Bronchial epithelial cell (primary cell): ENCODE results near the gene INTS1. TPM values are rescaled to one million over a fixed set of nuclear protein-coding genes. Genes with fewer than 3 reads are reported as not detected.

Experiments
- DNase-seq: peaks from one replicate; pipeline ENCODE4 v3.0.0-alpha.2; 2010; ENCODE audit warnings: low read depth
- FAIRE-seq: peaks from 2 replicates; lab custom pipeline; 2011; peaks lifted over from hg19 to GRCh38; lab: Jason Lieb, UNC
- H3K27me3 ChIP-seq: 2 replicates; pipeline ENCODE4 v1.5.1; 2011; ENCODE audit warnings: low read length; ENCODE audit not compliant: control insufficient read depth, insufficient read depth
- H3K36me3 ChIP-seq: 2 replicates; pipeline ENCODE4 v1.5.1; 2011; ENCODE audit warnings: low read length; ENCODE audit not compliant: control insufficient read depth, insufficient read depth
- H3K4me3 ChIP-seq: 2 replicates; pipeline ENCODE4 v1.5.1; 2011; ENCODE audit warnings: mild to moderate bottlenecking, low read depth, low read length, control low read depth
- CTCF ChIP-seq: IDR thresholded peaks from 2 replicates; pipeline ENCODE4 v1.5.1; 2011; ENCODE audit warnings: mild to moderate bottlenecking, moderate library complexity, low read length, control low read depth, inconsistent platforms; ENCODE audit not compliant: insufficient read depth, severe bottlenecking
- total RNA-seq: library from RNA; depleted of rRNA; stranded (reverse); fragments of >200 nt; gene quantifications from 2 replicates; pipeline ENCODE4 v1.2.1, GENCODE V29; 2014

Gene INTS1
- total RNA-seq, 1 donor from 2014 or later: 18.7 TPM

DNA sequence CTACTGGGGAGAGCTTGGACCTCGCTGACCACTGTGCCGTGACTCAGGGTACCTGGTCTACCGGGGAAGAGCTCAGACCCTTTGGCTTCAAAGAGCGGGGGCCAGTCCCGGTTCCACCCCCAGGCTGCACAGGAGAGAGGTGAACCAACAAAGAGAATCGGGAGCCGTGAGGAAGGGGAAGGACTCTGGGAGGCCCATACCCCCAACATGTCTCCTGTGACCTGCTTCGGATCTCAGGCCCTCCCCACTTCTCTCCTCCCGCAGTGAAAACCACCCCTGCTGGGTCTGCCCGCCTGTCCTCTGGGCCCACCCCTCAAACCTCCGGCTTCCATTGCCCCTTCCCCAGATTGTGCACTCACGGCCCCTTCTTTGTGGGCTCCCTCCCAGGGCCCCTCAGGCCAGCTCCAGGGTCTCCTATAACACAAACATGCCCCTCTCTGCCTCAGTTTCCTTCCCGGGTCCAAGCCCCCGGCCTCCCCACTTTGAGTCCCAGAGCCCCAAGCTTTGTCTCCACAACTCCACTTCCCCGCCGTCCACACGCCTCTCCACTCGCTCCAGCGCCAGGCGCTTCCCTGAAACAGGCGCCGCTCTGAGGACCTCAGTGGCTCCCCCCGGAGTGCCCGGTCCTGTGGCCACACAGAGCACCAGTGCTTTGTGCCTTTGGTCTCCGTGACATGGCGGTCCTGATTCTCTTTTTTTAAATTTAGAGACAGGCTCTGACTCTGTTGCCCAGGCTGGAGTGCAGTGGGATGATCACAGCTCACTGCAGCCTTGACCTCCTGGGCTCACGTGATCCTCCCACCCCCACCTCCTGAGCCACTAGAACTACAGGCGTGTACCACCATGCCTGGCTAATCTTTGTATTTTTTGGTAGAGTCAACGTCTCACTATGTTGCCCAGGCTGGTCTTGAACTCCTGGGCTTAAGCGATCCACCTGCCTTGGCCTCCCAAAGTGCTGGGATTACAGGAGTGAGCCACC lies 7.5 kb upstream of the INTS1 start:
- FAIRE-seq (no peak), DNase-seq (no peak)
- no peaks in the 10 kb centered on the region for H3K27me3 ChIP-seq
- H3K4me3 ChIP-seq: no peak overlapping the region
- no peaks in the 10 kb centered on the region for H3K36me3 ChIP-seq
- no peak for TF ChIP-seq CTCF

DNA sequence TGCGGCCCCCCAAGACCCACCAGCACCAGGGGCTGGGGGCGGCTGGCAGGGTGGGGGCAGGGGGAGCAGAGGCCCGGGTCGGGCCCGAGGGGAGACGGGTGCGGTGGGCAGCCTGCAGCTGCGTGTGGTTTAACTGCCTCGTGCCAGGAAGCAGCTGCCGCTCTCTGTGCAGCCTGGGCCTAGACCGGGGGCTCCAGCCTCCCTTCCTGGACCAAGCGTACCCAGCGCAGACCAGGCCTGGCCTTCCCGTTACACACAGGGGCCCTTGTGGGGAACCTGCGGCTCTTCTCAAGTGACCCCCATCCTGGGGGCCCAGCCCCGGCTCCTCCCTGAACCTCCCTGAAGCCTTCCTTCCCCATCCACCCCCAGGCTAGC lies 6.6 kb upstream of the INTS1 start:
- H3K36me3 ChIP-seq: no peaks in the 10 kb centered on the region
- DNase-seq (no peak), FAIRE-seq (no peak)
- no peak for TF ChIP-seq CTCF
- no peaks in the 10 kb centered on the region for H3K27me3 ChIP-seq
- H3K4me3 ChIP-seq: no peak overlapping the region

DNA sequence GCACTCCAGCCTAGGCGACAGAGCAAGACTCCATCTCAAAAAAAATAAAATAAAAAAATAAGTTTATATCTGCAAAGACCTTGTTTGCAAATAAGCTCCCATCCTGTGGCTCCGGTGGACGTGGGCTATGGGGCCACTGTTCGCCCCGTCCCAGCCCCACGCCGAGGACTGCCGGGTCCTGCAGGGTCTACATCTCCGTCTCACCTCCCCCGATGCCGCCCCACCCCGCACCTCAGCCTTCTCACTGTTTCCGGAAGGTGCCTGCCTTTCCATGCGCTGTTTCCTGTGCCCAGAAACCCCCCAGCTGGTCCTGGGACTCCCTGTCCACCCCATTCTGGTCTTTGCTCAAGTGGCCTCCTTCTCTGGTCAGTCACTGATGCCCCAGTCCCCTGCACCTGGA lies 5.0 kb upstream of the INTS1 start:
- DNase-seq (no peak), FAIRE-seq (no peak)
- Histone ChIP-seq H3K27me3 (no peaks in the 10 kb centered on the region), H3K36me3 (no peaks in the 10 kb centered on the region), H3K4me3 (no peak overlapping the region)
- TF ChIP-seq CTCF: no peak

GRCh38 chr7:1508277-1508758 lies 4.1 kb upstream of the INTS1 start:
- no peaks in the 10 kb centered on the region for H3K27me3 ChIP-seq
- no peak for TF ChIP-seq CTCF
- H3K4me3 ChIP-seq: no peak overlapping the region
- DNase-seq (no peak), FAIRE-seq (no peak)
- no peaks in the 10 kb centered on the region for H3K36me3 ChIP-seq

DNA sequence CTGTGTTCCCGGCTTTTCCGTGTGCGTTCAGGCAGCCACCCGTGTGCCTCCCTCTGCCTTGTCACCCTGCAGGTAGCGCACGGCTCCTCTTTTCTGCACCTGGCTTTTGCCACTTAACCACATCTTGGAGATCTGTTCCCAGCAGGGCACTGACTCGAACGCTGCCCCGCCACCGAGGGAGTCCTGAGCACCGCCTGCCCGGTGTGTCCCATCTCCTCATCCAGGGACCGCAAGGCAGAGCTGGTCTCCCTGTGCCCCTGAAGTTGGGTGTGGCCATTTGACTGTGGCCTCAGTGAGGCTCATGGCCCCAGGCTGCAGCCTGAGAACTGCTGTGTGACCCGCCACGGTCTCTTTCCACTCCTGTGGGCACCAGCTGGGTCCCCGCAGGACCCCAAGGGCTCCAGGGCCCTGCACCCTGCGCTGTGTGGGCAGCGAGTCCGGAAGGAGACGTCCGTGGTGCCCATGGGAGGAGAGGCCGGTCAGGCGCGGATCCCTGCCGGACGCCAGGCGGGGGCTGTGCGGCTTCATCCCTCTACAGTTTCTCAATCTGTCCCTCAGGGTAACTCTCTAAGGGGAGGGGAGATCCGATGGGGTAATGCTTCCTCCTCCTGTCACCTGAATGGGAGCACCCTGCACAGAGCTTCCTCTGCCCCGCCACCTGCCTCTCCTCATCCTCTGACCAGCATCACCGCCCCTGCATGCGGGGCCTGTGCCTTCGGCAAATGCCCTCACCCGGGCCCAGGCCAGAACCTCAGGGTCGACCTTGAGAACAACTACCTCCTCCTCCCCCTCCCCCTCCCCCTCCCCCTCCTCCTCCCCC lies 1.8 kb upstream of the INTS1 start:
- no peak for TF ChIP-seq CTCF
- no peak overlapping the region for H3K4me3 ChIP-seq
- H3K27me3 ChIP-seq: no peaks in the 10 kb centered on the region
- FAIRE-seq (no peak), DNase-seq (no peak)
- peaks cover 8% of the 10 kb centered on the region for H3K36me3 ChIP-seq
